HG03175 (cell line): ENCODE data around the gene NEK6.

Experiments used
- ATAC-seq: cut with Tn5 transposase; IDR thresholded peaks from one replicate; pipeline ENCODE4 v1.9.1; 2021; ENCODE audit warnings: mild to moderate bottlenecking, moderate library complexity; ENCODE audit not compliant: unreplicated experiment

The NEK6 gene

GRCh38 chr9:124277420-124277819 lies 19.7 kb downstream of the NEK6 start:
- ATAC-seq = no peak

- ATAC-seq = no peak
Measured at GRCh38 chr9:124278054-124278540, 20.3 kb downstream of the NEK6 start.

- no peak for ATAC-seq
Measured at GRCh38 chr9:124279531-124280175, 21.9 kb downstream of the NEK6 start.

DNA sequence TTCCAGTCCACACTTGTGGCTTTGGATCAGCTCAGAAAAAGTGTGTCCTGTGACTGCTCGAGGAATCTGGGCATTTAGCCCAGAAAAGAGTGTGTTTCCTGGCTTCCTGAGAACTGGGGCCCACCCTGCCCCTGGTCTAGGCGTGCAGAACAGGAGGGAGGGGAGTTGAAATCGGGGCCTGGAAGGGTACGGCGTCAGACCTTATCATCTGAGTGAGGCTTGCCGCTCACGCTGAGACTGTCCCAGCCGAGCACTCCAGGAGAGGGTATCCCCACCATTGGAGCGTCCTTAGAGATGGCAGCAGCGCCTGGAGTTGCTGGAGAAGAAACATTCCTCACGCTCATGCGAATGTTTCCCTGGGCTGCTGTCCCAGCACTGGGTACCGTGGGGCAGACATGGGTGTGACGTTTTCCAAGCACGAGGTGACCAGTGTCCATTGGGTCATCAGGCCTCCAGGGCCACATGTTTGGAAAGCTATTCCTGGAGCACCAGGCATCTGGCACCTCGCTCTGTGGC lies 22.5 kb downstream of the NEK6 start:
- ATAC-seq = no peak

DNA sequence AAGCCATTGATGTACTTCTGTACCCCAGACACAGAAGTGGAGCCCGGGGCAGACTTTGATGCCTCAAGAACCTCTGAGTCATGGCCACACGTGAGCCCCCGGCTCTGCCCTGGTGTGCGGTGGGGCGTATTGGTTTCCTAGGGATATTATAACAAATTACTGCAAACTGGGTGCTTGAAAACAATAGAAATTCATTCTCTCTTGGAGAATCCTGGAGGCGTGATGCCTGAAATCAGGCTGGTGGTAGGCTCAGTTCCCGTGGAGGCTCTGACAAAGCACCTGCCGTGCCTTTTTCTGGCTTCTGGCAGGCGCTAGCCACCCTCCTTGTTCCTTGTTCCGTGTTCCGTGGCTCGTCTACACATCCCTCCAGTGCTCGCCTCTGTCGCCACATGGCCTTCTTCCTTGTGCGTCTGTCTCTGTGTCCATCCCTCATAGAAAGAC lies 24.2 kb downstream of the NEK6 start:
- no peak for ATAC-seq

DNA sequence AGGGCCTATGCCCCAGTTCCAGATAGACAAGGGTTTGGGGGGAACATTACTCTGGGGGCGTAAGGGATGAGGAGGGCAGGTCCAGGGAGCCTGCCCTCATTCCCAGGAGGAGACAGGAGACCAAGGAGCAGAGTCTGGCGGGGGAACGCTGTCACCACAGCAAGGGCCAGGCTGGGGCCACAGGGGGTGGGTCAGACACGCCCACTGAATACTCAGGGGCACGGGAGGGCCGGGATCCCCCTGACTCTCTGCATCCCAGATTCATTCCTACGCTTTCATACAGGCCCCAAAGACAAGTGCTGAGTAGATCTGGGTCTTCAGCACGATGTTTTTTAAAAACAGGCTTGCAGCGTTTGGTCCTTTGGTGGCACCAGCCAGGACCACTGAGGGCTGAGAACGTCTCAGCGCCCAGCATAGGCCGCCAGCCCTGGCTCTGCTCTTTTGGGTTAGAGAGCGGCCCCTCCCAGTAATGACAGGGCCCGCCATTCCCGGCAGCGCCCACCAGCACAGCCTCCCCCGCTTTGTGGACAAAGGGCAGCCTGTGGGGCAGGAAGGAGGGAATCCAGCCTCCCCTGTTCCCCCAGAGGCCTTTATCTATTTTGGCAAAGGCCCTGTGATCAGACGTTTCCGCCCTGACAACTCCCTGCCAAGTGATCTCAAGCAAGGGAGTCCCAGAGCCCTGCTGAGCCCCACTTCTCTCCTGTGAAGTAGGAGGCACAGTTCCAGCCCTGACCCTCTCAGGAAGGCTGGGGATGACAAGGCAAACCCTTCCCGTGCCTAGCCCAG lies 24.9 kb downstream of the NEK6 start:
- ATAC-seq = no peak

GRCh38 chr9:124283228-124283814 lies 25.6 kb downstream of the NEK6 start:
- ATAC-seq = no peak

- no peak for ATAC-seq
Measured at GRCh38 chr9:124284237-124284831, 26.6 kb downstream of the NEK6 start.

DNA sequence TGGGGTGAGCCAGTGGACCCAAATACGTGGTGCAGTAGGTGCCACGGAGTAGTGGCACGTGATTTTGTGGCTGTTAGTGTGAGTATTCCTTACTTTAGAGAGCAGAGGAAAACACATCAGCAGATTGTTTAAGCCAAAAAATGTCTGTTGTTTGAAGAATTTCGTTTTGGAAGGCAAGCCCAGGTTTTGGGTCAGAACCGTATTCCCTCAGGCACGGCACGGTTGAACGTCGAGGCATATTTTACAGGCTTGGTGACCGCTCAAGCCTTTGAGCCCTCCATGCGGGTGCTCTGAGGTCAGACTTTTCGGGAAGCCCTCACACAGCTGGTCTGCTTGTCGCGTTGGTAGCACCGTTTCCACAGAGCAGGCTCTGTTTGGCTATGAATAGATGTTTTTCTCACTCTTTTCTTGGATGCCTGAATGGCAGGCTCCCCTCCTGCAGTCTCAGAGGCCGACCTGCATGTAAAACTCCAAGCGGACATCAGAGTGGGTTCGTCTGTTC lies 27.2 kb downstream of the NEK6 start:
- no peak for ATAC-seq

GRCh38 chr9:124285490-124285889 lies 27.7 kb downstream of the NEK6 start:
- no peak for ATAC-seq

DNA sequence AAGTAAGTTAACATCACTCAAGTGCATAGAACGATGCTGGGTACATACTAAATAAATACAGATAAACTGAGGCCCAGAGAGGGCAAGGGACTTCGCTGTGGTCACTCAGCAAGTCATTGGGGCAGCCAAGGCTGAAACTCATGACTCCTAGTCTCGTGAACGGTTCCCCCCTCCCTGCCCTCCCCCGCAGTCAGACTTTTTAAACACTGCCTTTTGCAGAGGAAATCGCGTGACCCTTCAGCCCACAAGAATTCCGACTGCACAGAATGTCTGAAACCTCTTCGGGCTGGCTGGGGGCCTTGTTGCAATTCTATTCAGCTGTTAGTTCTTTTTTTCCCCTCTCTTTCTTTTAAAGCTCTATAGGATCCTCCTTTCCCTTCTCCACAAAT lies 28.1 kb downstream of the NEK6 start:
- peak; percentile 39 for ATAC-seq

- ATAC-seq = peak; percentile 60
Measured at GRCh38 chr9:124286292-124286931, 28.7 kb downstream of the NEK6 start.

- no peak for ATAC-seq
Measured at GRCh38 chr9:124290053-124290591, 32.4 kb downstream of the NEK6 start.

DNA sequence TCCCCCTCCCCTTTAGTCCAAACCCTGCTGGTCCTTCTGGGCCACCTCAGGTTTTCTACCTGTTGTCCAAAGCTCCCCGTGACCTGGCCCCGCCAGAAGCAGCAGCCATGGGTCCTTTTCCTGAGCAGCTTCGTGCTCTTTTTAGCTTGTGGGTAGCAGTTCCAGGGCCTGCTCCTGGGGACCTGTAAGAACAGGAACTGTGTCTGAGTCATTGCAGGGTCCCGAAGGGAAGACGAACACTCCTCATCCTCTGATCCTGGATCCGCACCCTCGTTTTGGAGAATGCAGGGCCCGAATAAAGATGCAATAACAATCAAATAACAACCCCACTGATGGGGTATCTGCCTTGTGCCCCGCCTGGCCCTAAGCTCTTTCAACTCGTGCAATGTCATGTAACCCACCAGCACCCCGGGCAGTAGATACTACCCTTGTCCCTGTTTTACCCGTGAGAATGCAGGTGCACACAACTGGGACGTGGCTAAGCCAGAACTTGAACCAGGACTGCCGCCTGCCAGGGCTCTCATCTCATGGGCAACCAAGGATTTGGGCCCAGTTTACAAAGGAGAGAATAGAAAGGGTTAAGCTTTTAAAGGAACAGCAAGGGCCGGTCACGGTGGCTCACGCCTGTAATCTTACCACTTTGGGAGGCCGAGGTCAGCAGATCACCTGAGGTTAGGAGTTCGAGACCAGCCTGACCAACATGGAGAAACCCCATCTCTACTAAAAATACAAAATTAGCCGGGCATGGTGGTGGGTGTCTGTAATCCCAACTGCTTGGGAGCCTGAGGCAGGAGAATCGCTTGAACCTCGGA lies 33.2 kb downstream of the NEK6 start:
- no peak for ATAC-seq

DNA sequence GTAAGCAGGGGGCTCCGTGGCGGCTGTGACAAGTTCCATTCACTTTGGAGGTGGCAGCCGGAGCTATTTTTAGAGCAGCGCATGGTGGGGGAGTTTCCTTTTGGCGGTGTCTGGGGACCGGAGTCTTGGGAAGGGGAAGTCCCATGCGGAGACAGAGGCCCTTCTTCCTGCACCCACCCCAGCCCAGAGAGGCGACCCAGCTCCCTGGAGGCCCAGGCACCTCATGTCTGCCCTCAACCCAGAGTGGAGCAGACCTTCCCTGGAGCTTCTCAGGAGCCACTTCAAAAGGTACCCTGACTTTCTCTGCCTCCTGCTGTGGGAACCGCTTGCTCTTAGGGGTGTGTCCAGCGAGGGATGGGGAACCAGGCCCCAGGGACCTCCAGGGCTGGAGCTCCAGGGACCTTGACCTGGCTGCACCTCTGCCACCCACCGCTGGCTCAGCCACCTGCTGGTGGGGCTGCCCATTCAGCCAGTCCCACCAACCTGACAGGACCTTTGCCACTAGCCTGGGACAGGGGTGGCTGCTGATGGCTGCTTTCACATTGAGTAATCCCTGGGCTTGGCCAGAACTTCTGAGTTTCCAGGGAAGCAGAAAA lies 34.1 kb downstream of the NEK6 start:
- ATAC-seq = peak; percentile 55

DNA sequence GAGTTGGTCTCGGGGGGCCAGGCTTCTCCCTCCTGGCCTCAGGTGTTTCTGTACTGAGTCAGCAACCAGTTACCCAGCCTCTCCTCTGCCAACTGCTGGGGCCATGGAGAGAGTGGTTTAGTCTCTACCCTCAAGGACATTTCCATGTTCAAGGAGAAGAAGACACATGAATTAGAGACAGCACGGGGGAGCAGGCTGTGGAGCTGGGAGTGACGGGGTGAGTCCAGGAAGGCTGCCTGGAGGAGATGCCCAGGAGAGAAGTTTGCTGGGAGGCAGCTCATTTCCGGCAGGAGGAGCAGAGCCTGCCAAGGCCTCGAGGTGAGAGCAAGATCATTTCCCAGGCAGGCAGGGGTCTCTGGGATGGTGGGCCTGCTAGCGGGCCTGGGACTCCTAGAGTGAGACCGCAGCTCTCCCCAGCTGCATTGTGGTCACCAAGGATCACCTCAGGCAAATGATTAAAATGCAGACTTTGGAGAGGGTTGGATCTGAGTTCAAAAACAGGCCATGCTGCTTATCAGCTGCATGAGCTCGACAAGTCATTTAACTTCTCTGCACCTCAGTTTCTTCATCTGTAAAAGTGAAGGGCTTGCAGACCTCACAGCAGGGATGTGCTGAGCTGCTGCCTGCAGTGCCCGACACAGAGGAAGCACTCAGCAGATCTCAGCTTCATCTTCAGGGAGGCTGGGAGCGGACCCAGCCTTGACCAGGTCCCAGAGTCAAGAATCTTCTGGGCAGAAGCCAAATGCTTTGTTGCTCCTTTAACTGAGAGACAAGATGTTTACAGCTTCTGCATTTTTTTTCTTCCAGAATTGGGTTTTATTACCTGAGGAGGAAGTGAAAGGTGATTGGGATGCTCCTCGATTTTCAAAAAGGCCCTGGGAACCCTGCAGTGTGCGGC lies 35.2 kb downstream of the NEK6 start:
- ATAC-seq = no peak

DNA sequence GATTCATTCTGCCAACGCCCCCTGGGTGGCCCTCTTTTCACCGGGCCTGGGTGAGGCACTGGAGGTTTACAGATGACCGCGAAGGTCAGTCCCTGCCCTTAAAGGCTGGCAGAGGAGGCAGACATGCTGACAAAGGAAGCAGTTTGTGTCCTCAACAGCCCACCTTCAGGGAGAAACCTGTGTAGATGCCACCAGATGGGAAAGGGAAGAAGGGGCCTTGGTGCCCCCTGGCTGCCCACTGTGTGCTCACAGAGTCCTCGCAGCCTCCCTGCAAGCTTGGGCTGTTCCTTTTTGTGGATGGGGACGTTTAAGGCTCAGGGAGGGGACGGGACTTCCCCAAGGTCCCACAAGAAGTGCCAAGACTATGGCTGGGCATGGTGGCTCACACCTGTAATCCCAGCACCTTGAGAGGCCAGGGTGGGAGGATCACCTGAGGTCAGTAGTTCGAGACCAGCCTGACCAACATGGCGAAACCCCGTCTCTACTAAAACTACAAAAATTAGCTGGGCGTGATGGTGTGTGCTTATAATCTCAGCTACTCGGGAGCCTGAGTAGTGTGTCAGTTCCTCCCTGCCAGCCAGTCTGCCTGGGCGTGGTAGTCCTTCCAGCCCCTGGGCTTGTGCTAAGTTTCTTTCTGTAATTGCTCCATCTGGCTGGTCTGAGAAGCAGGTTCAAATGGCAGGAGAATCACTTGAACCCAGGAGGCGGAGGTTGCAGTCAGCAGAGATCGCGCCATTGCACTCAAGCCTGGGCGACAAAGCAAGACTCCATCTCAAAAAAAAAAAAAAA lies 36.2 kb downstream of the NEK6 start:
- ATAC-seq = no peak
